Panc1 (cell line): Measurements from ENCODE around the gene CCNL2. TPM values are rescaled to one million over a fixed set of nuclear protein-coding genes. Genes with fewer than 3 reads are reported as not detected.

ENCODE experiments used
- ATAC-seq: fragments of 200-7000 bp; cut with Tn5 transposase; 2 replicates; pipeline ENCODE4 v1.9.1; 2020; ENCODE audit warnings: mild to moderate bottlenecking, moderate library complexity
- BruUV-seq: library from RNA; stranded (reverse); fragments of 400-500 nt; replicated peaks from 2 replicates; lab custom pipeline; 2021; lab: Mats Ljungman, UMichigan
- CTCF ChIA-PET: fragments of 300-600 bp; sonication (Branson Sonifier 250); formaldehyde crosslinking; loops from one replicate; lab custom pipeline; 2022; ENCODE audit warnings: antibody characterized with exemption; lab: Charles Lee
- POLR2A ChIA-PET: fragments of 300-600 bp; sonication (Branson Sonifier 250); formaldehyde crosslinking; loops from one replicate; lab custom pipeline; 2022; ENCODE audit warnings: antibody characterized with exemption; lab: Charles Lee
- DNase-seq: peaks from one replicate; pipeline ENCODE4 v3.0.0-alpha.2; 2010; ENCODE audit warnings: low read depth, low spot score
- H3K27ac ChIP-seq: 2 replicates; pipeline ENCODE4 v1.5.1; 2011; ENCODE audit warnings: mild to moderate bottlenecking, low read length, inconsistent platforms
- H3K27me3 ChIP-seq: fragments of 200-500 bp; sonication (Bioruptor generic); 2 replicates; pipeline ENCODE4 v1.6.0; 2014; ENCODE audit warnings: low read length, inconsistent platforms; ENCODE audit not compliant: control insufficient read depth, insufficient read depth
- H3K36me3 ChIP-seq: fragments of 200-500 bp; sonication (Bioruptor generic); 2 replicates; pipeline ENCODE4 v1.5.1; 2014; ENCODE audit warnings: inconsistent platforms, mild to moderate bottlenecking, low read length, moderate library complexity; ENCODE audit not compliant: control insufficient read depth, insufficient read depth
- H3K4me1 ChIP-seq: 2 replicates; pipeline ENCODE4 v1.5.1; 2011; ENCODE audit warnings: inconsistent platforms, mild to moderate bottlenecking, low read length, moderate library complexity; ENCODE audit not compliant: control insufficient read depth, insufficient read depth
- H3K4me3 ChIP-seq, 2 experiments: 2 replicates each; pipeline ENCODE4 v1.5.1; 2011 to 2012; ENCODE audit warnings: low read depth in 2 of 2, low read length in 2 of 2, mild to moderate bottlenecking in 2 of 2, inconsistent platforms in 1 of 2, moderate library complexity in 1 of 2
- H3K9me3 ChIP-seq: fragments of 200-500 bp; sonication (Bioruptor generic); 2 replicates; pipeline ENCODE4 v1.5.1; 2014; ENCODE audit warnings: low read depth, mild to moderate bottlenecking, inconsistent platforms, low read length, moderate library complexity; ENCODE audit not compliant: control insufficient read depth, insufficient read depth
- POLR2AphosphoS5 ChIP-seq: IDR thresholded peaks from 2 replicates; pipeline ENCODE4 v1.6.1; 2012; ENCODE audit warnings: mild to moderate bottlenecking, low read depth, low read length, moderate library complexity
- SIN3A ChIP-seq: IDR thresholded peaks from 2 replicates; pipeline ENCODE4 v1.6.1; 2012; ENCODE audit warnings: low read depth, mild to moderate bottlenecking, low read length, moderate library complexity, borderline replicate concordance; ENCODE audit not compliant: insufficient read depth
- TCF7L2 ChIP-seq: IDR thresholded peaks from 2 replicates; pipeline ENCODE4 v1.6.1; 2011; ENCODE audit warnings: mild to moderate bottlenecking, low read depth, low read length, inconsistent platforms
- in situ Hi-C: cut with HindIII; loops from 2 replicates; pipeline ENCODE4 v1.10.0; 2016; ENCODE audit warnings: low sequenced_read_pairs, low pct_unique_long_range_greater_than_20kb
- intact Hi-C: fragments of 100-400 bp; cut with micrococcal nuclease; formaldehyde crosslinking; loops from one replicate; pipeline ENCODE4 v1.10.0; 2022; ENCODE audit not compliant: unreplicated experiment
- total RNA-seq: library from RNA; stranded (reverse); gene quantifications from one replicate; pipeline ENCODE4 v1.2.1, GENCODE V29; 2021; ENCODE audit not compliant: unreplicated experiment
- TF ChIP-seq, protein P1 (sequence below), 2 experiments: IDR thresholded peaks; 2 replicates each; pipeline ENCODE4 v1.6.1; 2011 to 2012; ENCODE audit warnings: low read depth in 2 of 2, control low read depth in 1 of 2, low read length in 1 of 2, mild to moderate bottlenecking in 1 of 2, moderate library complexity in 1 of 2; ENCODE audit not compliant: insufficient read depth in 1 of 2
- TF ChIP-seq, protein P2 (sequence below): fragments of 450-650 bp; IDR thresholded peaks from 2 replicates; pipeline ENCODE4 v1.5.1; 2017; ENCODE audit warnings: mild to moderate bottlenecking

CCNL2 gene
- total RNA-seq, 1 experiment from 2014 or later, result 297 TPM

GRCh38 chr1:1391225-1391624, 7.9 kb downstream of the CCNL2 start:
- BruUV-seq, result no TSS peak
- in situ Hi-C loops, result no loop called here
- ATAC-seq (no peak), DNase-seq (no peak)
- H3K27ac ChIP-seq, result no peak overlapping the region
- TF ChIP-seq TCF7L2, result no peak
- TF ChIP-seq, protein P1, sequence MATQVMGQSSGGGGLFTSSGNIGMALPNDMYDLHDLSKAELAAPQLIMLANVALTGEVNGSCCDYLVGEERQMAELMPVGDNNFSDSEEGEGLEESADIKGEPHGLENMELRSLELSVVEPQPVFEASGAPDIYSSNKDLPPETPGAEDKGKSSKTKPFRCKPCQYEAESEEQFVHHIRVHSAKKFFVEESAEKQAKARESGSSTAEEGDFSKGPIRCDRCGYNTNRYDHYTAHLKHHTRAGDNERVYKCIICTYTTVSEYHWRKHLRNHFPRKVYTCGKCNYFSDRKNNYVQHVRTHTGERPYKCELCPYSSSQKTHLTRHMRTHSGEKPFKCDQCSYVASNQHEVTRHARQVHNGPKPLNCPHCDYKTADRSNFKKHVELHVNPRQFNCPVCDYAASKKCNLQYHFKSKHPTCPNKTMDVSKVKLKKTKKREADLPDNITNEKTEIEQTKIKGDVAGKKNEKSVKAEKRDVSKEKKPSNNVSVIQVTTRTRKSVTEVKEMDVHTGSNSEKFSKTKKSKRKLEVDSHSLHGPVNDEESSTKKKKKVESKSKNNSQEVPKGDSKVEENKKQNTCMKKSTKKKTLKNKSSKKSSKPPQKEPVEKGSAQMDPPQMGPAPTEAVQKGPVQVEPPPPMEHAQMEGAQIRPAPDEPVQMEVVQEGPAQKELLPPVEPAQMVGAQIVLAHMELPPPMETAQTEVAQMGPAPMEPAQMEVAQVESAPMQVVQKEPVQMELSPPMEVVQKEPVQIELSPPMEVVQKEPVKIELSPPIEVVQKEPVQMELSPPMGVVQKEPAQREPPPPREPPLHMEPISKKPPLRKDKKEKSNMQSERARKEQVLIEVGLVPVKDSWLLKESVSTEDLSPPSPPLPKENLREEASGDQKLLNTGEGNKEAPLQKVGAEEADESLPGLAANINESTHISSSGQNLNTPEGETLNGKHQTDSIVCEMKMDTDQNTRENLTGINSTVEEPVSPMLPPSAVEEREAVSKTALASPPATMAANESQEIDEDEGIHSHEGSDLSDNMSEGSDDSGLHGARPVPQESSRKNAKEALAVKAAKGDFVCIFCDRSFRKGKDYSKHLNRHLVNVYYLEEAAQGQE (IDR thresholded peaks at IDR 0.05; ENCODE audit: insufficient read depth in 1 of 2, low read depth in 2 of 2, low read length in 1 of 2), result no peak
- TF ChIP-seq, protein P2, sequence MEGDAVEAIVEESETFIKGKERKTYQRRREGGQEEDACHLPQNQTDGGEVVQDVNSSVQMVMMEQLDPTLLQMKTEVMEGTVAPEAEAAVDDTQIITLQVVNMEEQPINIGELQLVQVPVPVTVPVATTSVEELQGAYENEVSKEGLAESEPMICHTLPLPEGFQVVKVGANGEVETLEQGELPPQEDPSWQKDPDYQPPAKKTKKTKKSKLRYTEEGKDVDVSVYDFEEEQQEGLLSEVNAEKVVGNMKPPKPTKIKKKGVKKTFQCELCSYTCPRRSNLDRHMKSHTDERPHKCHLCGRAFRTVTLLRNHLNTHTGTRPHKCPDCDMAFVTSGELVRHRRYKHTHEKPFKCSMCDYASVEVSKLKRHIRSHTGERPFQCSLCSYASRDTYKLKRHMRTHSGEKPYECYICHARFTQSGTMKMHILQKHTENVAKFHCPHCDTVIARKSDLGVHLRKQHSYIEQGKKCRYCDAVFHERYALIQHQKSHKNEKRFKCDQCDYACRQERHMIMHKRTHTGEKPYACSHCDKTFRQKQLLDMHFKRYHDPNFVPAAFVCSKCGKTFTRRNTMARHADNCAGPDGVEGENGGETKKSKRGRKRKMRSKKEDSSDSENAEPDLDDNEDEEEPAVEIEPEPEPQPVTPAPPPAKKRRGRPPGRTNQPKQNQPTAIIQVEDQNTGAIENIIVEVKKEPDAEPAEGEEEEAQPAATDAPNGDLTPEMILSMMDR, result no peak
- no peak for TF ChIP-seq POLR2AphosphoS5
- no peak for TF ChIP-seq SIN3A
- H3K4me3 ChIP-seq, result no peak overlapping the region
- intact Hi-C loops, result no loop called here
- ChIA-PET POLR2A (no interaction called here), CTCF (no interaction called here)
- no peaks in the 10 kb centered on the region for H3K9me3 ChIP-seq
- no peaks in the 10 kb centered on the region for H3K4me1 ChIP-seq
- no peaks in the 10 kb centered on the region for H3K27me3 ChIP-seq
- peaks cover 35% of the 10 kb centered on the region for H3K36me3 ChIP-seq

- Histone ChIP-seq H3K4me3 (no peak overlapping the region), H3K36me3 (peaks cover 38% of the 10 kb centered on the region), H3K9me3 (no peaks in the 10 kb centered on the region), H3K4me1 (no peaks in the 10 kb centered on the region), H3K27ac (no peak overlapping the region), H3K27me3 (no peaks in the 10 kb centered on the region)
- POLR2A ChIA-PET, result no interaction called here
- ATAC-seq (no peak), DNase-seq (no peak)
- no peak for TF ChIP-seq POLR2AphosphoS5
- TF ChIP-seq, protein P1 (IDR thresholded peaks at IDR 0.05; ENCODE audit: insufficient read depth in 1 of 2, low read depth in 2 of 2, low read length in 1 of 2), result no peak
- no peak for TF ChIP-seq TCF7L2
- no peak for TF ChIP-seq SIN3A
- TF ChIP-seq, protein P2, result no peak
- intact Hi-C loops, result no loop called here
- no TSS peak for BruUV-seq
- in situ Hi-C loops, result no loop called here
- CTCF ChIA-PET, result no interaction called here
These were observed 8.5 kb downstream of the CCNL2 start for GRCh38 chr1:1390675-1391074.
